GM19043 (cell line): ENCODE data around the gene PRLR.

Experiments used
- ATAC-seq: cut with Tn5 transposase; IDR thresholded peaks from one replicate; pipeline ENCODE4 v1.9.1; 2021; ENCODE audit warnings: low read depth; ENCODE audit not compliant: unreplicated experiment

PRLR gene

DNA sequence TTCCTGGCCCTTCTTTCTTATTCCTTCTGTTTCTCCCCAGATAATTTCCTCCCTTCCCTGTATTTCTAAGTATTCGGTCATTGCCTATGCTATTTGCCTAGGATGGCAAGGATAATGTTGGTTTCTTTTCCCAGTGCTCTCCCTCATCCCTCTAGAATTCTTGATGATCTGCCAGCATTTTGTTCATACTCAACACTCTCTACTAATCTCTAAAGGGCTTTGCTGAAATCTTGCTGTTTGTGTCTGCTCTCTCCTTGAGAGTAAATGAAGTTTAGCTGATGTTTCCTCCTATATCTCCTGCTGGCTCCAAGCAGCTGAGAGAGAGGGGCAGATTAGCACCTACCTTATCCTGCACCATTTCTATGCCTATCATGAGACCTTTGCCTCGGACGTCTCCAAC lies 220.6 kb downstream of the PRLR start:
- no peak for ATAC-seq

DNA sequence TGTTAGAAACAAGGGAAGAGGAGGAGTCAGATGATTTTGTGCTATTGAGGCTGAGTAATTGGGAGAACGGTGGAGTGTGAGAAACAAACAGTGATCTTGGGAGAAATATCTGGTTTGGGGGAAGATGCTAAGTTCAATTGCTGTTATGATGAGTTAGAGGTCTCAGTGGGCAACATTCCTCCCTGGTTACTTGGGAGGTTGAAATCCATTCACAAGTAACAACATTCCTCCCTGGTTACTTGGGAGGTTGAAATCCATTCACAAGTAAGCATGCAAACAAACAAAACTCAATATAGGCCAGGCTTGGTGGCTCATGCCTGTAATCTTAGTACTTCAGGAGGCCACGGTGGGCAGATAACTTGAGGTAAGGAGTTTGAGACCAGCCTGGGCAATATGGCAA lies 221.3 kb downstream of the PRLR start:
- ATAC-seq, result no peak

DNA sequence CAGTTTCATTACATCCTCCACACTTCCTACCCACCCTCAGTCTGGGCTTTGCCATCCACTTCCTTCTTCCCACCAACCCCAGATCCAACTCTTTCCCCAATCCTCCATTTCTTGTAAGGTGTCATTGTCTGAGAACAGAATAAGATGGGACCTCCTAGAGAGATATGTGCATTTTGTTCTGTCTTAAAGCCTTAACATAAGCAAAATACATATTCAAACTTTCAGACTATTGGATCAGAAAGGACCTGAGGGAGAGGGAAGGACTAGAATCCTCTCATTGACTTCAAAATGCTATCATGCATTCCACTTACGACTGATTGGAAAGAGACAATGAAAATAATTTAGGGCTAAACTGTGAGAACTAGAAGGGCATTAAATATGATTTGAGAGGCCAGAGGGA lies 225.5 kb downstream of the PRLR start:
- no peak for ATAC-seq

DNA sequence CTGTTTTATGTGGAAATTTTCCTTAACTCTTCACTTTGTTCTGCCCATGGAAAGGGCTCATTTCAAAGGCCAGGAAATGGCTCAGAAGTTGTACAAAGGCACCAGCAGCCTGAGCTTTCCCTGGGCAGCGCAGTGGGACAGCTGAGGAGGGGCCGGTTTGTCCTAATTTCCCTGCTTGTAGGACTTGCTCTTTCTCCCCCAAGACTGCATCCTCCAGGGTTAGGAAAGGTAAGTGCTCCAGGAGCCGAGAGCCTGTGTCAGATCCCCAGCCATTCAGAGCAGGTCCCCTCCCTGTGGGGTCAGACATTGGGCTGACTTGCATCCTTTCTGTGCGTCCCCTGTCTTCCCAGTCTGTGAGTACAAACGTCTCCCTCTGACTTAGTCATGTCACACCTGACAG lies 226.1 kb downstream of the PRLR start:
- ATAC-seq, result no peak

DNA sequence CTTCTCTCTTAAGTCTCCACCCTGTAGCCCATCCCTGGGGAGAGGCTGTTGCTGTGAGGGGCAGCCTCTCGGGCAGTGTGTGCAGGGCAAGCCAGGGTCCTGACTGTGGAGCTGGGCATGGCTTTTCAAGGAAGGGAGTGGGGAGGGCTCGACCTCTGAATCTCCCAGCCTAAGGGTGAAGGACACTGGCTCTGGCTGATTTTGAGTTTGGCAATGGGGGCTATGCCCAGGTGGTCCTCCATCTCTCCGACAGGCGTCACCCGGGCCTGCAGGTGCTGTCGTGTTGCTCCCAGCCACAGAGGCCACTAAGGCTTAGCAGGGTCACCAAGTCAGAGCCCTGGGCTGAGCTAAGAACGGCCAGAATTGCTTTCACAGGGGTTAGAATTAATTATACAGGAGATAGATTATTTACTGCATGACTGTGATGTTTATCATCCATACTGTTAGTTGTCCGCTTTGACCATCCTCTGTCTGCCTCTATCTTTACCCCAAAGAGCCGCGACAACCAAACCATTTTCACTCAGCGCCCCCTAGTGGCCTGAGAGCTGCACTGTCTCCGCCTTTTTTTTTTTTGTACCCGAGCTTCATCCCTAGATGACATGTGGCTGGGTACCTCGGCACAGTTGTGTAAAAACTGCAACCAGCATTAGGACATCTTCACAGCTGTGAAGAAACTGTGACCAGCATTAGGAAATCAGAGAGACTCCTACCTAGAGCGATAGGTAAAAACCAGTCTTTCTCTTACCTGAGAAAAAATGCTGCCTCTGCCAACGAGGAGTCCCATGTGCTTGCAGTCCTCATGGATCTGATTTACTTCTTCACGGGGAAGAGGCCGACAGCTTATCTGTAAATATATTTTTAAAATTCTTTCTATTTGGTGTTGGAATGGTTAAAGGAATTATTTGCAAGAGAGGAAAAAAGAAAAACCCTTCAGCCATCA lies 227.0 kb downstream of the PRLR start:
- peak; percentile 62 for ATAC-seq

DNA sequence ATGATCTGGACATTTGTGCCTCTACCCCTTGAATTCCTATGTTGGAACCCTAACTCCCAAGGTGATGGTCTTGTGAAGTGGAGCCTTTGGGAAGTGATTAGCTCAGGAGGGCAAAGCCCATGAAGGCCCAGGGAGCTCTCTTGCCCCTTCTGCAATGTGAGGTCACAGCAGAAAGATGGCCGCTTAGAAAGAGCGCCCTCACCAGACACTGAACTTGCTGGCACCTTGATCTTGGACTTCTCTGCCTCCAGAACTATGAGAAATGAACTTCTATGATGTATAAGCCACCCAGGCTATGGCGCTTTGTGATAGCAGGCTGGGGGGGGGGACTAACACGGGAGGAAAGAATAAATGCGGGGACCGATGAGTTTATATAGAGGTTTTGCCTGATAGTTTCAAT lies 227.8 kb downstream of the PRLR start:
- ATAC-seq, result no peak

DNA sequence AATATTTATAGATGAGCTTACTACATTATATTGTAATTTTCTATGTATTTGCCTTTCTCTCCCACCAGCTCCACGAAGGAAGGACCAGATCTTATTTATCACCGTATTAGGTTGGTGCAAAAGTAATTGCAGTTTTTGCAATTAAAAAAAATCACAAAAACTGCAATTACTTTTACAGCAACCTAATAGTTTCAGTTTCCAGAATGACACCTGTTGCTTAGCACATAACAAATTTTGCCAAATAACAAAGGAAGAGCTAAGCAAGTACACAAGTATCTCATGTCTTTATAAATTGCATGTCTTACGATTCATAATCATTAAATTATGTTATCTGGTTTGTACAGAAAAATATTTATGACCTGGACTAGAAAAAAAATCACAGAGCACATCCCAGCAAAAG lies 228.4 kb downstream of the PRLR start:
- ATAC-seq, result no peak
